Keratinocyte (primary cell): ENCODE results near the gene SLC17A9. TPM values are rescaled to one million over a fixed set of nuclear protein-coding genes. Genes with fewer than 3 reads are reported as not detected.

Source experiments
- DNase-seq: peaks from one replicate; pipeline ENCODE4 v3.0.0-alpha.2; 2011; ENCODE audit warnings: low read depth, missing footprints, low spot score
- FAIRE-seq: peaks from 2 replicates; lab custom pipeline; 2011; peaks lifted over from hg19 to GRCh38; lab: Jason Lieb, UNC
- H2AFZ ChIP-seq: 2 replicates; pipeline ENCODE4 v1.6.0; 2012; ENCODE audit warnings: low read length, control low read depth, inconsistent platforms; ENCODE audit not compliant: control insufficient read depth
- H3K27ac ChIP-seq: 2 replicates; pipeline ENCODE4 v1.5.1; 2011; ENCODE audit warnings: low read length; ENCODE audit not compliant: control insufficient read depth, insufficient read depth
- H3K27me3 ChIP-seq: 3 replicates; pipeline ENCODE4 v1.6.0; 2011; ENCODE audit warnings: low read length; ENCODE audit not compliant: control insufficient read depth, insufficient read depth; ENCODE audit errors: extremely low read depth
- H3K36me3 ChIP-seq, 2 experiments: 2 replicates in 1 of 2; 3 replicates in 1 of 2; pipeline ENCODE4 v1.5.1; 2011; ENCODE audit warnings: low read length in 2 of 2, mild to moderate bottlenecking in 1 of 2; ENCODE audit not compliant: control insufficient read depth in 2 of 2, insufficient read depth in 2 of 2; ENCODE audit errors: extremely low read depth in 1 of 2
- H3K4me1 ChIP-seq: 3 replicates; pipeline ENCODE4 v1.5.1; 2011; ENCODE audit warnings: low read length; ENCODE audit not compliant: control insufficient read depth, insufficient read depth; ENCODE audit errors: extremely low read depth
- H3K4me2 ChIP-seq: 3 replicates; pipeline ENCODE4 v1.6.0; 2011; ENCODE audit warnings: low read depth, low read length; ENCODE audit not compliant: control insufficient read depth, insufficient read depth; ENCODE audit errors: extremely low read depth
- H3K4me3 ChIP-seq, 3 experiments: fragments of 200-600 bp in 1 of 3; sonication (generic) in 1 of 3; 2 replicates in 2 of 3; 3 replicates in 1 of 3; pipeline ENCODE4 v1.5.1; 2011 to 2016; ENCODE audit warnings: low read length in 3 of 3, mild to moderate bottlenecking in 3 of 3, control low read depth in 2 of 3, inconsistent platforms in 1 of 3, low read depth in 1 of 3, mixed read lengths in 1 of 3, mixed run types in 1 of 3, moderate library complexity in 1 of 3; ENCODE audit not compliant: control insufficient read depth in 2 of 3, insufficient read depth in 2 of 3; ENCODE audit errors: extremely low read depth in 1 of 3
- H3K79me2 ChIP-seq: 2 replicates; pipeline ENCODE4 v1.6.0; 2012; ENCODE audit warnings: low read length; ENCODE audit not compliant: control insufficient read depth, insufficient read depth
- H3K9ac ChIP-seq: 3 replicates; pipeline ENCODE4 v1.6.0; 2011; ENCODE audit warnings: low read length; ENCODE audit not compliant: control insufficient read depth, insufficient read depth; ENCODE audit errors: extremely low read depth
- H3K9me1 ChIP-seq: 3 replicates; pipeline ENCODE4 v1.6.0; 2011; ENCODE audit warnings: low read length; ENCODE audit not compliant: control insufficient read depth, insufficient read depth; ENCODE audit errors: extremely low read depth
- H3K9me3 ChIP-seq: 2 replicates; pipeline ENCODE4 v1.5.1; 2012; ENCODE audit warnings: low read depth, low read length; ENCODE audit not compliant: control insufficient read depth
- H4K20me1 ChIP-seq: 3 replicates; pipeline ENCODE4 v1.6.0; 2011; ENCODE audit warnings: low read length; ENCODE audit not compliant: control insufficient read depth, insufficient read depth; ENCODE audit errors: extremely low read depth
- EZH2 ChIP-seq: IDR thresholded peaks from one replicate; pipeline ENCODE4 v1.6.1; 2012; ENCODE audit warnings: inconsistent platforms, mild to moderate bottlenecking, low read length, moderate library complexity
- dilution Hi-C: fragments of 300-500 bp; cut with MboI; formaldehyde crosslinking; loops from one replicate; pipeline ENCODE4 v1.7.0; 2020; ENCODE audit warnings: low sequenced_read_pairs; ENCODE audit not compliant: extremely low pct_ligation_motif_present
- polyA plus RNA-seq, 5 experiments: library from polyadenylated mRNA; depleted of rRNA in 3 of 5; stranded (reverse) in 3 of 5; stranded (forward) in 1 of 5; unstranded in 1 of 5; fragments of >200 nt; gene quantifications; 1 replicate in 1 of 5; 2 replicates in 3 of 5; 3 replicates in 1 of 5; pipeline versions ENCODE4 v1.2.1 to v1.2.3, GENCODE V29; 2011 to 2012; ENCODE audit warnings: missing spikeins in 2 of 5, low read depth in 1 of 5, low replicate concordance in 1 of 5
- TF ChIP-seq, protein P1 (sequence below), 3 experiments: IDR thresholded peaks in 1 of 3; conservative IDR thresholded peaks in 1 of 3; optimal IDR thresholded peaks in 1 of 3; 2 replicates in 2 of 3; 3 replicates in 1 of 3; pipeline versions ENCODE3 to v1.5.1; 2011; ENCODE audit warnings: low read length in 3 of 3, mild to moderate bottlenecking in 3 of 3, moderate library complexity in 2 of 3, control low read depth in 1 of 3, inconsistent platforms in 1 of 3; ENCODE audit not compliant: insufficient read depth in 2 of 3; ENCODE audit errors: extremely low read depth in 1 of 3

SLC17A9 gene
- polyA plus RNA-seq, 1 donor (not counting 4 experiments of a cell fraction or from before 2014, with no cell fraction given), result not detected

DNA sequence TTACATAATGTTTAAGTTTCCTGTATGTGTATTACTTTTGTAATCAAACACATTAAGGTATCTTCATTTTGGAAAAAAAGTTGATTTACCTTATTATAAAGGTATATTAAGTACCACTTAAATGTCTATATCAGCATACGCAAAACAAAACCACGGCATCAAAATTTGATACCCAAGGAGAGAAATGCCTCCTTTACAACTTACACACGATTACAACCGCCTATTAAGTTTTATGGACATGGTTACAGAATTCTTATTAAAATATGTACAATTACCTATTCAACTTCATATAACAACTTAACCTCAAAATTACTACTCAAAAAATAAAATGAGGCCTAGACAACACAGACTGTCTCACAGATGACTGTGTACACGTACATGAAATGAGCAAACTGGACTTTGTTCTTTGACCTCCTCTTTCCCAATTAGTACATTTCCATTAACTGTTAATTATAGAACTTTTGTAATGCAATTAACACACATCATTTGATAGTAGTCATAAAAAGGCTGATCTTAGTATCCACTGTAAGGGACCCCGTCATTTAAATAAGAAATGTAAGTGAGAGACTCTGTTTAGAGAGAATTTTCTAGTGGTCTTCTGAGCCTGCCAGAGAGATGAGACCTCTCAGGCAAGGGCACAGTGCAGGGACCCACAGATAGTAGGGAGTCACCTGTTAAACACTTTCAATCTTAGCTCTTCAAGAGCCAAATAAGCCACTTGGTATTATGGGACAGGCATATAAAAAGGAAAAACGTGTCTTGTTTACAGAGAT is 28.7 kb upstream of the SLC17A9 start:
- Histone ChIP-seq H3K36me3 (peaks cover 0 to 6% of the 10 kb centered on the region in 2 experiments), H4K20me1 (peaks cover 48% of the 10 kb centered on the region), H3K4me1 (peaks cover 56% of the 10 kb centered on the region)

DNA sequence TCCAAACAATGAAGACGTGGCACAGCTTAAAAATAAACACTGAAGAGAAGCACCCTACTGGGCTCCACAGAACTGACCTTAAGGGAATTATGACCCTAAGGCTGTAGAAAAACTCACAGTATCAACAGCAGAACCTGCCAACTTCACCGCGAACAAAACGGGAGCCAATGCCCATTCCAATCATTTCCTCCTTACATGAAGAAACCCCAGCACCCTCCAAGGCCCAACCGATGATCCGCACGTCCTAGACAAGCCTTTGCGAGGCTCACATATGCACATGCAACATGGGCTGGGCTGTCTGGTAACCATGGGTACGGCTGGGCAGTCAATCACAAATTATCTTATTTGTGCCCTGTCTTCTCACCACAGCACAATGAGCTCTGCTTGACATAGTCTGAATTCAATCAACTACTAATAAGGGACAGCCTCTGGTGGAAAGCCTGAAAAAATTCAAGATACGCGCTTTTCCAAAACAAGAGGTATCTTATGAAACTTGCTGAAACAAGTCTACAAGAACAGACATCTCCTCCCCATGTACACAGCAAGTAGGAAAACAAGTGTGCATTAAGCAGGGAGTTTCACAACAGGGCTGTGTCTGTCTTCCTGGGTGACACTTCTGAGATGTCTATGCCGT is 27.9 kb upstream of the SLC17A9 start:
- peaks cover 56% of the 10 kb centered on the region for H3K4me1 ChIP-seq
- dilution Hi-C loops, result no loop called here
- H3K36me3 ChIP-seq, result peaks cover 0 to 6% of the 10 kb centered on the region in 2 experiments
- peak overlapping the region; percentile 67 to 91 (median 89) for H3K4me3 ChIP-seq
- H3K27me3 ChIP-seq, result no peaks in the 10 kb centered on the region
- H3K9me1 ChIP-seq, result peaks cover 11% of the 10 kb centered on the region
- H3K9ac ChIP-seq, result peak overlapping the region; percentile 98
- DNase-seq (no peak), FAIRE-seq (no peak)
- TF ChIP-seq EZH2, result no peak
- TF ChIP-seq, protein P1, sequence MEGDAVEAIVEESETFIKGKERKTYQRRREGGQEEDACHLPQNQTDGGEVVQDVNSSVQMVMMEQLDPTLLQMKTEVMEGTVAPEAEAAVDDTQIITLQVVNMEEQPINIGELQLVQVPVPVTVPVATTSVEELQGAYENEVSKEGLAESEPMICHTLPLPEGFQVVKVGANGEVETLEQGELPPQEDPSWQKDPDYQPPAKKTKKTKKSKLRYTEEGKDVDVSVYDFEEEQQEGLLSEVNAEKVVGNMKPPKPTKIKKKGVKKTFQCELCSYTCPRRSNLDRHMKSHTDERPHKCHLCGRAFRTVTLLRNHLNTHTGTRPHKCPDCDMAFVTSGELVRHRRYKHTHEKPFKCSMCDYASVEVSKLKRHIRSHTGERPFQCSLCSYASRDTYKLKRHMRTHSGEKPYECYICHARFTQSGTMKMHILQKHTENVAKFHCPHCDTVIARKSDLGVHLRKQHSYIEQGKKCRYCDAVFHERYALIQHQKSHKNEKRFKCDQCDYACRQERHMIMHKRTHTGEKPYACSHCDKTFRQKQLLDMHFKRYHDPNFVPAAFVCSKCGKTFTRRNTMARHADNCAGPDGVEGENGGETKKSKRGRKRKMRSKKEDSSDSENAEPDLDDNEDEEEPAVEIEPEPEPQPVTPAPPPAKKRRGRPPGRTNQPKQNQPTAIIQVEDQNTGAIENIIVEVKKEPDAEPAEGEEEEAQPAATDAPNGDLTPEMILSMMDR (optimal IDR thresholded peaks at IDR 0.05 in 1 of 3, IDR thresholded peaks at IDR 0.05 in 1 of 3, conservative IDR thresholded peaks at IDR 0.05 in 1 of 3; ENCODE audit: extremely low read depth in 1 of 3, insufficient read depth in 2 of 3, low read length in 3 of 3), result no peak
- peaks cover 92% of the 10 kb centered on the region for H3K79me2 ChIP-seq
- H3K27ac ChIP-seq, result peak overlapping the region; percentile 97
- peak overlapping the region; percentile 99 for H3K4me2 ChIP-seq
- peaks cover 43% of the 10 kb centered on the region for H4K20me1 ChIP-seq
- H3K9me3 ChIP-seq, result no peaks in the 10 kb centered on the region
- H2AFZ ChIP-seq, result no peak overlapping the region

More for the DNA sequence above, 28.7 kb upstream of the SLC17A9 start:
- Histone ChIP-seq H3K27me3 (no peaks in the 10 kb centered on the region), H3K9me1 (peaks cover 11% of the 10 kb centered on the region), H3K9me3 (no peaks in the 10 kb centered on the region), H3K27ac (peak overlapping the region; percentile 97), H2AFZ (no peak overlapping the region), H3K9ac (peak overlapping the region; percentile 98), H3K79me2 (peaks cover 96% of the 10 kb centered on the region), H3K4me3 (peak overlapping the region; percentile 67 to 91 (median 89)), H3K4me2 (peak overlapping the region; percentile 99)
- dilution Hi-C loops, result no loop called here
- TF ChIP-seq, protein P1 (optimal IDR thresholded peaks at IDR 0.05 in 1 of 3, IDR thresholded peaks at IDR 0.05 in 1 of 3, conservative IDR thresholded peaks at IDR 0.05 in 1 of 3; ENCODE audit: extremely low read depth in 1 of 3, insufficient read depth in 2 of 3, low read length in 3 of 3), result no peak
- FAIRE-seq (no peak), DNase-seq (no peak)
